ENCODE data around the gene SLC25A38.
"Not testable (repeated sequence)": the region's sequence is repeated elsewhere in the genome, so short reads cannot be mapped to it uniquely, and the experiment has no call there.

Gene SLC25A38

DNA sequence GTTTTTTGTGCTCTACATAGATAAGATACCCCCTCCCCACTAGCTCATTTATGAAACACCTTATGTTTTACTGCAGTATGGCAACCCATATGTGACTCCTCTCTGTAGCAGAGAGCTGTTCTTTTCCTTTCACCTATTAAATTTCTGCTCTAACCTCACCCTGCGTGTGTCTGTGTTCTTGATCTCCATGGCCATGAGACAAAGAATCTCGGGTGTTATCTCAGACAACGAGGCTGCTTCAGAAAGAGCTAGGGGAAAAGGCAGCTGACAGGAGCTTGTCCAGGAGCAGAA, 35.6 kb upstream of the SLC25A38 start:
- no peaks in the 10 kb centered on the region for H3K9me3 ChIP-seq
- peaks cover 25% of the 10 kb centered on the region for H3K4me1 ChIP-seq
- no peak overlapping the region for H3K4me2 ChIP-seq
- no peaks in the 10 kb centered on the region for H3K27me3 ChIP-seq
- no peak overlapping the region for H3K9ac ChIP-seq
- no peaks in the 10 kb centered on the region for H3K36me3 ChIP-seq
- no peak overlapping the region for H3K4me3 ChIP-seq
- H3K27ac ChIP-seq, result no peak overlapping the region
- no peak for TF ChIP-seq Cebpa-rat (IDR thresholded peaks at IDR 0.05)
- no peaks in the 10 kb centered on the region for H4K20me1 ChIP-seq

DNA sequence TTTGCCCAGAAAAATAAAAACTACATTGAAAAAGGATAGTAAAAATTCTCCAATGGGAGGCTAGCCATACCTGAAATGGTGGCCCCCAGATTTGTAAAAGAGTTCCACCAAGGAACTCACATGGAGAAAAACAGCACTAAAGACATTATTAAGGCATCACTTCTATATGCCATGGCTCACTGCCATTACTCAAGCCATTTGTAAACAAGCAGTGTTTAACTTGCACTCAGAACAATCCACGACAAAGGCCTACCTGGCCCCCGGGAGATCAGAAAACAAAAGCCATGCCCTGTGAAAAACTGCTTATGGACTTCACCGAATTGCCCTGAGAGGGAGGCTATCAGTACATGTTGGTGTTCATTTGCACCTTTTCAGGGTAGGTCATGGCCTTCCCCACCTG, 34.1 kb upstream of the SLC25A38 start:
- Histone ChIP-seq H3K9me3 (no peaks in the 10 kb centered on the region), H3K4me2 (no peak overlapping the region), H3K27me3 (no peaks in the 10 kb centered on the region), H3K4me3 (no peak overlapping the region), H3K27ac (no peak overlapping the region), H3K4me1 (peaks cover 25% of the 10 kb centered on the region), H3K9ac (no peak overlapping the region), H4K20me1 (no peaks in the 10 kb centered on the region), H3K36me3 (no peaks in the 10 kb centered on the region)
- no peak for TF ChIP-seq Cebpa-rat (IDR thresholded peaks at IDR 0.05)

DNA sequence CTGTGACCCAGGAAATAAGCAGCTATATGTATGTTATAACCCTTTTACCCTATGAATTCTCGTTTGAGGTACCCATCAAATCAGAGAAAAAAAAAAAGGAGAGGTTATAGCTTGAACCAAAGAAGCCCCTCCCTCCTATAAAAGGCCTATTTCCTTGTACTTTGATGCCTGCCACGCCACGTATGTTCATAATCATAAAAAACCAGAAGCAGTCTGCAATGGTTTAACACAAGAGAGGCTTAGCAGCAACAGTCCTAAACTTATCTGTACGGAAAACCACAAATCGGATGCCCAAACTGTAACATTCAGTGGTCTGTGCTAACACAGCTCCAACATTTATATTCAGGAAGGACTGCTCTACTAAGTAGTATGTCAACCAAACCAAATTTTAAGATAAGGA, 32.5 kb upstream of the SLC25A38 start:
- Histone ChIP-seq H3K4me1 (peaks cover 25% of the 10 kb centered on the region), H3K27me3 (no peaks in the 10 kb centered on the region), H3K9ac (no peak overlapping the region), H3K9me3 (no peaks in the 10 kb centered on the region), H3K27ac (peak overlapping the region; percentile 47), H3K4me2 (peak overlapping the region; percentile 55), H4K20me1 (no peaks in the 10 kb centered on the region), H3K36me3 (no peaks in the 10 kb centered on the region), H3K4me3 (no peak overlapping the region)
- TF ChIP-seq Cebpa-rat (IDR thresholded peaks at IDR 0.05), result no peak

DNA sequence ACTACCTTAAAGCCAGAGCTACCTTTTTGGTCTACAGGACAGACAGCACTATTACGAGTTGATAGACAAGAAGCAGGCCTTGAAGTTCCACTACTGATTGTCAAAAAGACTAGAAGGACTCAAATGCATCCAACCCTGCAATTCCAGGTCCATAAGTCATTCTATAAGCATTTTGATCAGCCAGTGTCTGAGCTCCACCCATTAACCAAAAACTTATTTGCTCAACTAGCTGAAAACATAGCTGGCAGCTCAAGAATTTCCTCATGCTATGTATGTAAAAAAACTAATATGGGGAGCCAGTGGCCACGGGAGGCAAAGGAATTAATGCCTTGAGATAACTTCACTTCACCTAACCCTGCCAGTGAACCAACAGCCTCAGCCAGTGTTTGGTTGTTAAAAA, 32.0 kb upstream of the SLC25A38 start:
- H3K9me3 ChIP-seq, H3K9ac ChIP-seq, H3K36me3 ChIP-seq, H3K4me3 ChIP-seq, H3K27me3 ChIP-seq, H4K20me1 ChIP-seq: not testable (repeated sequence)
- H3K27ac ChIP-seq, result peak overlapping the region; percentile 47
- peak overlapping the region; percentile 55 for H3K4me2 ChIP-seq
- H3K4me1 ChIP-seq, result peaks cover 25% of the 10 kb centered on the region

DNA sequence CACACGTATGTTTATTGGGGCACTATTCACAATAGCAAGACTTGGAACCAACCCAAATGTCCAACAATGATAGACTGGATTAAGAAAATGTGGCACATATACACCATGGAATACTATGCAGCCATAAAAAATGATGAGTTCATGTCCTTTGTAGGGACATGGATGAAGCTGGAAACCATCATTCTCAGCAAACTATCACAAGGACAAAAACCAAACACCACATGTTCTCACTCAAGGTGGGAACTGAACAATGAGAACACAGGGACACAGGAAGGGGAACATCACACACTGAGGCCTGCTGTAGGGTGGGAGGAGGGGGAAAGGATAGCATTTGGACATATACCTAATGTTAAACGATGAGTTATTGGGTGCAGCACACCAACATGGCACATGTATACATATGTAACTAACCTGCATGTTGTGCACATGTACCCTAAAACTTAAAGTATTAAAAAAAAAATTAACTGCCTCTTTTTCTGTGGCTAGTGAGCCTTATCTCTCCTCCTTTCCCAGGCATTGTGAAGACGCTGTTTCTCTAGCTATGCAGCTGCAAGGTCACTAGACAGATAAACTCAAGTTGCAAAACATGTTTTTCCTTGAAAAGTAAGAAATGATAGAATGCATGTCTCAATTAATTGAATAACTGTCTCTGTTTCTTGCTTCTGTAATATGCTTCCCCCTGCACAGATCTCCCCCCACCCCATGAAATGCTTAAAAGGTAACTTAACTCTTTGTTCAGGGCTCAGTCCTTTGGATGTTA, 29.8 kb upstream of the SLC25A38 start:
- peaks cover 25% of the 10 kb centered on the region for H3K4me1 ChIP-seq
- not testable (repeated sequence) for H4K20me1 ChIP-seq, H3K4me3 ChIP-seq, H3K36me3 ChIP-seq, H3K4me2 ChIP-seq, H3K9ac ChIP-seq, H3K9me3 ChIP-seq, H3K27ac ChIP-seq, H3K27me3 ChIP-seq

DNA sequence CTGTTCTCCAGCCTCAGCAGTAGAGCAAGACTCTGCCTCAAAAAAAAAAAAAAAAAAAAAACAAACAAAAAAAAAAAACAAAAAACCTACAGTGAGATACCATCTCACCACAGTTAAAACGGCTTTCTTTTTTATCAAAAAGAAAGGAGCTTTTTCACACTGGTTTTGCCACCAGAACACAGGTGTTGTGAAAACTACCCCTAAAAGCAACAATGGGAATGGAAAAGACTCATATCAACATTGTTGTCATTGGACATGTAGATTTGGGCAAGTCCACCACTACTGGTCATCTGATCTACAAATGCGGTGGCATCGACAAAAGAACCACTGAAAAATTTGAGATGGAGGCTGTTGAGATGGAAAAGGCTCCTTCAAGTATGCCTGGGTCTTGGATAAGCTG, 24.8 kb upstream of the SLC25A38 start:
- no peak for TF ChIP-seq Cebpa-rat (IDR thresholded peaks at IDR 0.05)
- no peaks in the 10 kb centered on the region for H3K27me3 ChIP-seq
- H3K4me3 ChIP-seq, result no peak overlapping the region
- H3K9ac ChIP-seq, result no peak overlapping the region
- H3K9me3 ChIP-seq, result no peaks in the 10 kb centered on the region
- no peak overlapping the region for H3K4me2 ChIP-seq
- no peaks in the 10 kb centered on the region for H3K36me3 ChIP-seq
- H3K4me1 ChIP-seq, result peaks cover 16% of the 10 kb centered on the region
- H4K20me1 ChIP-seq, result no peaks in the 10 kb centered on the region
- no peak overlapping the region for H3K27ac ChIP-seq

DNA sequence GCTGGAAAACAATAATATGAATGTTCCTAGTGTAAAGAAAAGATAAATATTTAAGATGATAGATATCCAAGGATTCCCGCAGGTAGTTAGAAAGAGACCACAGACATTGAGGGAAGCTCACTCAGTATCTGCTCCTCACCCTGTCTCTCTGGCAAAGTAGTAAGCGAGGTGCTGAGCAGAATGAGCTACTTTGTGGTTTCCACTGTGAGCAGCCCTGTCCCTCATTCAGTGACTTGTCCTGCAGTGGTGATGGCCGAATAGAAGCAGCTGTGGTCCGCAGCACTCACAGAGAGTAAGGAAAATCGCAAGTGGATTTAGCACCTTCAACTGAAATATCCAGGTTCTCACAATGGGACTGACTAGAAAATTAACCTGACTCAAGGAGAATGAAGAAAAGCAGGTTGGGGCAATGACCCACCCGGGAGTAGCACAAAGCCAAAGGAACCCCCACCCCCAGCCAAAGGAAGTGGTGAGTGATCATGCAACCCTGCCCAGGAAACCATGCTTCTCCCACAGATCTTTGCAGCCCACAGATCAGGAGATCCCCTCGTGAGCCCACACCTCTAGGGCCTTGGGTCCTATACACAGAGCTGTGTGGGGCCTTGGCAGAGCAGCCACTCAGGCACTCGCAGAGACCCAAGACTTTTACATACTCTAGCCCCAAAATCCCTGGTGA, 21.8 kb upstream of the SLC25A38 start:
- Histone ChIP-seq H3K4me2 (peak overlapping the region; percentile 67), H3K9ac (no peak overlapping the region), H3K4me3 (no peak overlapping the region), H3K27me3 (no peaks in the 10 kb centered on the region), H3K36me3 (no peaks in the 10 kb centered on the region), H3K9me3 (no peaks in the 10 kb centered on the region), H4K20me1 (no peaks in the 10 kb centered on the region), H3K4me1 (peaks cover 16% of the 10 kb centered on the region), H3K27ac (no peak overlapping the region)
- TF ChIP-seq Cebpa-rat (IDR thresholded peaks at IDR 0.05), result no peak

DNA sequence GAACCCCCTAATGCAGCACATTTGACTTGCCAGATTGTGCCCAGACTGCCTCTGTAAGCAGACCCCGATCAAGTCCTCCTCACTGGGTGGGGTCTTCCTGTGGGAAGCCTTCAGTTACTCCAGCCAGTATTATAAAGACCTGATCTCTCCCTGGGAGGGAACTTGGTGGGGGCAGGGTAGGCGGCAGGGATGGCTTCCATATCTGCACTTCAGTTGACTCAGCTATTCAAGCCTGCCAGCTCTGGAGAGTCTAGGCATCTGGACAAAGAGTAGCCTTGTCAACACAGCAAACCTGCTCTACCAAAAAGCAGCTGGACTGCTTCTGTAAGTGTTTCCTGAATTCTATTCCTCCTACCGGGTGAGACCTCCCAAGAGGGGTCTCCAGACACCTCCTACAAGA, 21.0 kb upstream of the SLC25A38 start:
- H3K9me3 ChIP-seq, result no peaks in the 10 kb centered on the region
- no peaks in the 10 kb centered on the region for H3K27me3 ChIP-seq
- no peak overlapping the region for H3K9ac ChIP-seq
- peak overlapping the region; percentile 67 for H3K4me2 ChIP-seq
- H3K4me1 ChIP-seq, result peaks cover 16% of the 10 kb centered on the region
- TF ChIP-seq Cebpa-rat (IDR thresholded peaks at IDR 0.05), result no peak
- no peak overlapping the region for H3K4me3 ChIP-seq
- no peak overlapping the region for H3K27ac ChIP-seq
- no peaks in the 10 kb centered on the region for H4K20me1 ChIP-seq
- H3K36me3 ChIP-seq, result no peaks in the 10 kb centered on the region

DNA sequence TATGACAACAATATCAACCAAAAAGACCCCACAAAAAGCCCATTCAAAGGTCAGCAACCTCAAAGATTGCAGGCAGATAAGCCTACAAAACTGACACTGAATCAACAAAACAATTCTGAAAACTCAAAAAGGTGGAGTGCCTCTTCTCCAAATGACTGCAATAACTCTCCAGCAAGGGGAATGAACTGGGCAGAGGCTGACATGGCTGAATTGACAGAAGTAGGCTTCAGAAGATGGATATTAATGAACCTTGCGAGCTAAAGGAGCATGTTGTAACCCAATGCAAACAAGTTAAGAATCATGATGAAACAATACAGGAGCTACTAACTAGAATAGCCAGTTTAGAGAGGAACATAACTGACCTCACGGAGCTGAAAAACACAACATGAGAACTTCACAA, 20.4 kb upstream of the SLC25A38 start:
- H3K4me1 ChIP-seq, result peaks cover 16% of the 10 kb centered on the region
- H3K36me3 ChIP-seq, result no peaks in the 10 kb centered on the region
- no peaks in the 10 kb centered on the region for H3K27me3 ChIP-seq
- TF ChIP-seq Cebpa-rat (IDR thresholded peaks at IDR 0.05), result no peak
- no peaks in the 10 kb centered on the region for H4K20me1 ChIP-seq
- H3K9me3 ChIP-seq, result no peaks in the 10 kb centered on the region
- H3K9ac ChIP-seq, result no peak overlapping the region
- H3K27ac ChIP-seq, result no peak overlapping the region
- H3K4me3 ChIP-seq, result no peak overlapping the region
- peak overlapping the region; percentile 67; the same call in 1 of the 2 replicates for H3K4me2 ChIP-seq

DNA sequence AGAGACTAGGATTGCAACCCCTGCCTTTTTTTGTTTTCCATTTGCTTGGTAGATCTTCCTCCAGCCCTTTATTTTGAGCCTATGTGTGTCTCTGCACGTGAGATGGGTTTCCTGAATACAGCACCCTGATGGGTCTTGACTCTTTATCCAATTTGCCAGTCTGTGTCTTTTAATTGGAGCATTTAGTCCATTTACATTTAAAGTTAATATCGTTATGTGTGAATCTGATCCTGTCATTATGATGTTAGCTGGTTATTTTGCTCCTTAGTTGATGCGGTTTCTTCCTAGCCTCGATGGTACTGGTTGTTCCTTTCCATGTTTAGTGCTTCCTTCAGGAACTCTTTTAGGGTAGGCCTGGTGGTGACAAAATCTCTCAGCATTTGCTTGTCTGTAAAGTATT, 12.7 kb upstream of the SLC25A38 start:
- H3K9me3 ChIP-seq, result peaks cover 11% of the 10 kb centered on the region
- not testable (repeated sequence) for H3K9ac ChIP-seq, H3K4me1 ChIP-seq, H3K4me3 ChIP-seq, H4K20me1 ChIP-seq, H3K36me3 ChIP-seq, H3K4me2 ChIP-seq, H3K27me3 ChIP-seq, H3K27ac ChIP-seq

DNA sequence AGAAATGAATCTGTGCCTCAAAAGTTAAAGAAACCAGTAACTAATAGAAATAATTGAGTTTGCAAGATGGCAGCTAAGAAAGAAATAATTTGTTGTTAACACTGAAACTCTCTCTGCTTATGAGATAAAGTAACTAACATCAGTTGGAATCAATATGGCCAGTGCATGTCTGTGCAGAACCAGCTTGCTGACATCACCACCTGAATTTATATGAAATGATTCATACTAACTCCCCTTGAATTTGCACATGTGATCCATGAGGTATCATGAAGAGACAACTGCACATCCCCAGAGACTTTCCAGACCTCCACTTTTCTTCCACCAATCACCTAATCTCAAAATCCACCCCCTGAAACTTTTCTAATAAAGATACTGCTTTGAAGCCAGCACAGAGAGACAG, 10.3 kb upstream of the SLC25A38 start:
- TF ChIP-seq Cebpa-rat (IDR thresholded peaks at IDR 0.05), result no peak
- Histone ChIP-seq H3K27me3 (no peaks in the 10 kb centered on the region), H3K27ac (no peak overlapping the region), H3K4me3 (no peak overlapping the region), H3K9me3 (peaks cover 11% of the 10 kb centered on the region), H4K20me1 (no peaks in the 10 kb centered on the region), H3K4me1 (no peaks in the 10 kb centered on the region), H3K4me2 (no peak overlapping the region), H3K36me3 (no peaks in the 10 kb centered on the region), H3K9ac (no peak overlapping the region)

Measured in BLaER1 (cell line).